Measurements from ENCODE around the gene CLDN18. TPM values are rescaled to one million over a fixed set of nuclear protein-coding genes. Genes with fewer than 3 reads are reported as not detected.

The CLDN18 gene
- total and polyA plus RNA-seq, 12 donors = 0.01 TPM; not detected in 11

GRCh38 chr3:137972396-137972795, 37.6 kb upstream of the CLDN18 start:
- Histone ChIP-seq H3K9me3 (no peaks in the 10 kb centered on the region), H3K36me3 (no peaks in the 10 kb centered on the region), H3K27me3 (peaks cover 0 to 14% (median 0%) of the 10 kb centered on the region in 7 donors), H3K4me3 (no peak overlapping the region), H3K4me1 (no peaks in the 10 kb centered on the region), H3K27ac (no peak overlapping the region)
- 76 to 78% methylated on average over 1 of the region's 1 CpG for WGBS, 2 donors
- no peak for TF ChIP-seq CTCF (IDR thresholded peaks at IDR 0.05)
- no peak for ATAC-seq
- DNase-seq = no peak
- intact Hi-C loops (cut with DNase I) = loop anchor here in 5 of 10 donors (5.0 to 10.0 kb wide), 3 partner anchors 80 to 940 kb away; no protein-coding TSS in a partner anchor

- no peak for TF ChIP-seq CTCF (IDR thresholded peaks at IDR 0.05)
- H3K27ac ChIP-seq = no peak overlapping the region
- H3K4me3 ChIP-seq = no peak overlapping the region
- 96 to 100% methylated on average over 1 of the region's 1 CpG for WGBS, 2 donors
- intact Hi-C loops (cut with DNase I) = loop anchor here in 5 of 10 donors (10.0 kb wide), 1 partner anchor 874 kb away; no protein-coding TSS in a partner anchor
- peaks cover 0 to 5% (median 0%) of the 10 kb centered on the region in 7 donors for H3K27me3 ChIP-seq
- no peak for ATAC-seq
- H3K4me1 ChIP-seq = no peaks in the 10 kb centered on the region
- H3K9me3 ChIP-seq = peaks cover 0 to 4% (median 0%) of the 10 kb centered on the region in 11 donors
- DNase-seq = no peak
- H3K36me3 ChIP-seq = no peaks in the 10 kb centered on the region
Measured at GRCh38 chr3:137978328-137978727, 31.6 kb upstream of the CLDN18 start.

GRCh38 chr3:137987723-137988122, 22.2 kb upstream of the CLDN18 start:
- H3K27me3 ChIP-seq = no peaks in the 10 kb centered on the region
- 27 to 42% methylated on average over 1 of the region's 1 CpG for WGBS, 2 donors

GRCh38 chr3:137988152-137988551, 21.8 kb upstream of the CLDN18 start:
- peaks cover 0 to 2% (median 0%) of the 10 kb centered on the region in 11 donors for H3K9me3 ChIP-seq
- WGBS, 2 donors = 43 to 49% methylated on average over 4 of the region's 4 CpGs
- no peaks in the 10 kb centered on the region for H3K36me3 ChIP-seq
- no peak overlapping the region for H3K27ac ChIP-seq
- DNase-seq (no peak), ATAC-seq (no peak)
- H3K4me3 ChIP-seq = no peak overlapping the region
- no peak for TF ChIP-seq CTCF (IDR thresholded peaks at IDR 0.05)
- no peaks in the 10 kb centered on the region for H3K4me1 ChIP-seq
- no peaks in the 10 kb centered on the region for H3K27me3 ChIP-seq
- intact Hi-C loops (cut with DNase I) = no loop called here

More at GRCh38 chr3:137987723-137988122, 22.2 kb upstream of the CLDN18 start:
- Histone ChIP-seq H3K9me3 (no peaks in the 10 kb centered on the region), H3K27ac (no peak overlapping the region), H3K4me3 (no peak overlapping the region), H3K36me3 (no peaks in the 10 kb centered on the region), H3K4me1 (no peaks in the 10 kb centered on the region)
- ATAC-seq = no peak
- no peak for TF ChIP-seq CTCF (IDR thresholded peaks at IDR 0.05)
- no peak for DNase-seq
- intact Hi-C loops (cut with DNase I) = no loop called here

All from heart right ventricle (tissue), 16 donors.